GM19397 (cell line): Measurements from ENCODE around the gene PCED1B.
"Not testable (repeated sequence)": the region's sequence is repeated elsewhere in the genome, so short reads cannot be mapped to it uniquely, and the experiment has no call there.

Experiments
- ATAC-seq: cut with Tn5 transposase; IDR thresholded peaks from one replicate; pipeline ENCODE4 v1.9.1; 2021; ENCODE audit warnings: mild to moderate bottlenecking, moderate library complexity; ENCODE audit not compliant: unreplicated experiment

The PCED1B gene

DNA sequence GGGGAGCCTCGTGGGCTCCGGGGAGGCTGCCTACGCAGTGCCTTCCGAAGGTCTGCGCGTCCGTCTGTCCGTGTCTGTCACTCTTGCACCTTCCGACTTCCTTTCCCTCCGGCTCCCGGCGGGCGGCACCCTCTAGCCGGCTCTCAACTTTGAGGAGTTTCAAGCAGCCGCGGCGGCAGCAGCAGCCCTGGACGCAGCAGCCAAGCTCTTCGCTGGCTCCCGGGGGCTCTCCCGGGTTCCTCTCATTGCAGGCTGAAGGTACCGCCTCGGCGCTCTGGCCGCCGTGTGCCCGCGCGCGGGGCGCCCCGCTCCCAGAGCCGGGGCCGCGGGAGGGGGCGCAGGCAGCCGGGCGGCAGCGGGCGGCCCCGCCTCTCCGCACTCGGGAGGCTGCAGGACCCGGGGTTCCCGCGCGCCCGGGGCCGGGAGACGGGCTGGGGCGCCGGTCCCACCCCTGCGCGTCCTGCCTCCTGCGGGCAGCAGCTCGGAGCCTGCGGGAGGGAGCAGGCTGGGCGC is at the start of gene PCED1B, which contains the start of gene AMIGO2:
TSS of gene PCED1B (plus strand) at position 154 of the 513 bp plus-strand sequence. CDS start 155,443 bp downstream, outside the sequence.
TSS of gene AMIGO2 (minus strand) at position 492 of the 513 bp plus-strand sequence. CDS start 957 bp downstream, outside the sequence.
- peak; percentile 66 for ATAC-seq

DNA sequence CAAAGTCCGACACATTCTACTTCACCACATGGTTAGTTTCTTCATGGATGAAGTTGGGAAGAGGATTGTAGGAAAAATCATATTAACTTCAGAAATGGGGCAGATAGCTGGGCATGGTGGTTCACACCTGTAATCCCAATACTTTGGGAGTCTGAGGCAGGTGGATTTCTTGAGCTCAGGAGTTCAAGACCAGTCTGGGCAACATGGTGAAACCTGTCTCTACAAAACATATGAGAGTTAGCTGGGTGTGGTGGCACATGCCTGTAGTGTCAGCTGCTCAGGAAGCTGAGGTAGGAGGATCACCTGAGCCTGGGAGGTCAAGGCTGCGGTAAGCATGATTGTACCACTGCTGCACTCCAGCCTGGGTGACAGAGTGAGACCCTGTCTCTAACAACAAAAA is 49.5 kb upstream of the PCED1B start:
- ATAC-seq = no peak

DNA sequence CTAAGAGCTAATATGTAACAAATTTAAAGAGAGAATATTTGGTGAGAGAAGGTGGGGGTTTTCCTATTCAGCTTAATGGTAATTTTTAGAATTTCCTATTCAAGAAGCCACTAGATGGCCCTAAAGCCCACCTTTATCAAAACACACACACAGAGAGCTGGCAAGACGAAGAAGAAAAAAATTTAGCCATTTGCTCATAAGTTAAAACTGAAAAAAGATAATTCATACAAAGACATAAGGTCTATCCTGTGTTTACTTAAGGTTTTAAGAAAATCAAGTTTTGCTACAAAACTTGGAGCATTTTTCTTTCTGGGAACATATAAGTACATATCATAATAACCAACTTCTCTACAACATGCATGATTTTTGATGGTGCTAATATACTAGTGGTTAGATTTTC is 46.8 kb upstream of the PCED1B start:
- no peak for ATAC-seq

GRCh38 chr12:47033081-47033480 is 46.3 kb upstream of the PCED1B start:
- no peak for ATAC-seq

GRCh38 chr12:47033789-47034555 is 45.4 kb upstream of the PCED1B start:
- no peak for ATAC-seq

GRCh38 chr12:47034661-47035060 is 44.8 kb upstream of the PCED1B start:
- no peak for ATAC-seq

- ATAC-seq = no peak
Observed at GRCh38 chr12:47035484-47035883, 43.9 kb upstream of the PCED1B start.

DNA sequence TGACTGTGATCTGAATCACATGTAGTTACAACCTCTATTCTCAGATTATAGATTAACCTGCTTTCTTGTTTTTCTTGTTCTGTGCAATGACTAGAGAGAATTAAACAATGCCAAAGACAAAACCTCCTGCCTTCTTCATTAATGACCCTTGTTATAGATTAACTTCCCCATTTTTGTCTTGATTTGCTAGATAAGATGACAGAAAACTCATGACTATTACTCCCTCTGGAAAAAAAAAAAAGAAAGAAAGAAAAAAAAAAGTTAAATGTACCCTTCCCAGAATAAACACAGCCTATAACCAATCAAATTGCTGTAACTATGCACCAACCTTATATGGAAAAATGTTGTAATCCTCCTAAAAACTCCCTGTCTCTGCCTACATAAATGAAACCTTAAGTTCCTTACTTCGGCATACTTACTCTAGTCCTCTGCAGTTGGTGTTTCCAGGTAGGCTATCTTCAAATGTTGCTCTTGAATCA is 41.1 kb upstream of the PCED1B start:
- no peak for ATAC-seq

DNA sequence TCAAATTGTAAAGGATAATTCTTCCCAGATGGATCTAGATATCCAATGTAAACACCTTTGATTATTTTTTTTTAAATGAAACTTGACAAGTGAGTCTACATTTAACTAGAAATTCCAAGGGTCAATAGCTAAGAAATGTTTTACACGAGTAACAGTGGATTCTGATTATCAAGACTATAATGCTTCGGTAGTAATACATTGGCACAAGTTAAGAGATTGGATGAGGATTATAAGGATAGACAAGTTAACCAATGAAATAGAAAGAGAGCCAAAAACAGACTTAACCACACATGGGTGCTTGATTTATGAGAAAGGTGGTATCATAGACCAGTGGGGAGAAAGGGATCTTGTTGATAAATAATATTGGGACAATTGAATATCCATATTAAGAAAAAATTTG is 40.3 kb upstream of the PCED1B start:
- no peak for ATAC-seq

GRCh38 chr12:47039756-47040155 is 39.7 kb upstream of the PCED1B start:
- ATAC-seq = no peak

DNA sequence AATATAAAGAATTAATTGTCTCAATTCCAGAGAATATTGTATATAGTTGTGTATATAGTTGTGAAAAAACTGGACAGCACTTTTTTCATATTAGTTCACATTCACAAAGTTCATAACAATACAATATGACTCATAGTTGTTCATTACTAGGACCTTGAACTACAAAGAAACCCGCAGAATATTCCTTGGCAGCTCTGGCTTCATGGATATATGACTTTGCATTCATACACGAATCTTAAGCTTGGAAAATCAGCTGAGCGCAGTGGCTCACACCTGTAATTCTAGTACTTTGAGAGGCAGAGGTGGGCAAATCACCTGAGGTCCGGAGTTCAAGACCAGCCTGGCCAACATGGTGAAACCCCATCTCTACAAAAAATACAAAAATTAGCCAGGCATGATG is 38.1 kb upstream of the PCED1B start:
- no peak for ATAC-seq

GRCh38 chr12:47048541-47048940 is 30.9 kb upstream of the PCED1B start:
- ATAC-seq = no peak

DNA sequence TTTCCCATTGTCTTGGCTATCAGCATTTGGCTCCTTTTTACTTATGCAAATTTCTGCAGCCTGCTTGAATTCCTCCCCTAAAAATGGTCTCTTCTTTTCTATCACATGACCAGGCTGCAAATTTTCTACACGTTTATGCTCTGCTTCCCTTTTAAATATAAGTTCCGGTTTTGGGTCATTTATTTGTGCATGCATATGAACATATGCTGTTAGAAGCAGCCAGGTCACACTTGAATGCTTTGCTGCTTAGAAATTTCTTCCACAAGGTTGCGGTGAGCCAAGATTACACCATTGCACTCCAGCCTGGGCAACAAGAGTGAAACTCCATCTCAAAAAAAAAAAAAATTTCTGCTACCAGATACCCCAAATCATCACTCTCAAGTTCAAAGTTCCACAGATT is 28.1 kb upstream of the PCED1B start:
- not testable (repeated sequence) for ATAC-seq

GRCh38 chr12:47052274-47052673 is 27.1 kb upstream of the PCED1B start:
- no peak for ATAC-seq

GRCh38 chr12:47053961-47054360 is 25.5 kb upstream of the PCED1B start:
- ATAC-seq = no peak

DNA sequence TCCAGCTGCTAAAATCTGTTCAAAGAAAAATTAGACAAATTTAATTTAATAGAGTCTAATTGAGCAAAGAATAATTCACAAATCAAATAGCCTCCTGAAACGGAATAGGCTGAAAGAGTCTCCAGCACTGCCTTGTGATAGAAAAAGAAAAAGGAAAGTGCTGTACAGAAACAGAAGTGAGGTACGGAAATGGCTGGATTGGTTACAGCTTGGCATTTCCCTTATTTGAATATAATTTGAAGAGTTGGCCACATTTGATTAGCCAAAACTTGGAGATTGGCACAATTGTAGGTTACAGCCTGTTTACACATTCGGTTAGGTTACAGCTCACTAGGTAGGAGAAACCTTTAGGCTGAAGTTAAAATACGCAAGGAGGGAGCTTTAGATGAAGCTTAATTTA is 24.8 kb upstream of the PCED1B start:
- no peak for ATAC-seq

DNA sequence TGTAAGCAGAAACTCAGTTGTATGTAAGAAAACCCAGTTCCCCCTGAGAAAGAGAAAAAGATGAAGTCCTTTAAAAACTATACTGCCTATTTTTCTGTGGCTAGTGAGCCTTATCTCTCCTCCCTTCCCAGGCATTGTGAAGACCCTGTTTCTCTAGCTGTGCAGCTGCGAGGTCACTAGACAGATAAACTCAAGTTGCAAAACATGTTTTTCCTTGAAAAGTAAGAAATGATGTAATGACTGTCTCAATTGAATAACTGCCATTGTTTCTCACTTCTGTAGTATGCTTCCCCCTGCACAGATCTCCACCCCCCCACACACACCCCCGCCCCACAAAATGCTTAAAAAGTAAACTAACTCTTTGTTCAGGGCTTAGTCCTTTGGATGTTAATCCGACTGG is 23.6 kb upstream of the PCED1B start:
- not testable (repeated sequence) for ATAC-seq

GRCh38 chr12:47056944-47057343 is 22.5 kb upstream of the PCED1B start:
- not testable (repeated sequence) for ATAC-seq

GRCh38 chr12:47058640-47059039 is 20.8 kb upstream of the PCED1B start:
- ATAC-seq = not testable (repeated sequence)

GRCh38 chr12:47065546-47065945 is 13.9 kb upstream of the PCED1B start:
- no peak for ATAC-seq

- no peak for ATAC-seq
Observed at GRCh38 chr12:47066278-47067025, 13.0 kb upstream of the PCED1B start.

GRCh38 chr12:47067176-47067575 is 12.2 kb upstream of the PCED1B start:
- no peak for ATAC-seq
